Astrocyte of the spinal cord (primary cell): ENCODE measurements around the gene CACNG7.

Experiments
- DNase-seq: peaks from one replicate; pipeline ENCODE4 v3.0.0; 2011; ENCODE audit warnings: low read depth, low spot score
- H3K4me3 ChIP-seq: 2 replicates; pipeline ENCODE4 v1.5.1; 2011; ENCODE audit warnings: low read depth, mild to moderate bottlenecking, low read length, moderate library complexity
- CTCF ChIP-seq: IDR thresholded peaks from 2 replicates; pipeline ENCODE4 v1.5.1; 2012; ENCODE audit warnings: low read depth, mild to moderate bottlenecking, low read length, inconsistent platforms
- in situ Hi-C: cut with HindIII; loops from 2 replicates; pipeline ENCODE4 v1.10.0; 2017; ENCODE audit warnings: low sequenced_read_pairs

Gene CACNG7

GRCh38 chr19:53981376-53981951 is 72.4 kb downstream of the CACNG7 start:
- H3K4me3 ChIP-seq: no peak overlapping the region
- TF ChIP-seq CTCF: no peak
- DNase-seq: no peak
- in situ Hi-C loops: no loop called here

GRCh38 chr19:53982001-53982451 is 72.9 kb downstream of the CACNG7 start:
- TF ChIP-seq CTCF: no peak
- H3K4me3 ChIP-seq: no peak overlapping the region
- in situ Hi-C loops: no loop called here
- no peak for DNase-seq

- no peak for TF ChIP-seq CTCF
- no peak overlapping the region for H3K4me3 ChIP-seq
- in situ Hi-C loops: no loop called here
- no peak for DNase-seq
These were observed 73.5 kb downstream of the CACNG7 start for GRCh38 chr19:53982611-53983010.

GRCh38 chr19:53983457-53984289 is 74.6 kb downstream of the CACNG7 start:
- no peak for DNase-seq
- no peak for TF ChIP-seq CTCF
- no peak overlapping the region for H3K4me3 ChIP-seq
- in situ Hi-C loops: no loop called here

GRCh38 chr19:53985863-53986262 is 76.8 kb downstream of the CACNG7 start:
- no peak for DNase-seq
- no peak for TF ChIP-seq CTCF
- no peak overlapping the region for H3K4me3 ChIP-seq
- in situ Hi-C loops: no loop called here

- H3K4me3 ChIP-seq: no peak overlapping the region
- no peak for TF ChIP-seq CTCF
- in situ Hi-C loops: no loop called here
- no peak for DNase-seq
These were observed 79.9 kb downstream of the CACNG7 start for GRCh38 chr19:53988981-53989380.
